Liver (tissue), 9 donors: ENCODE data around the gene SLC8A2. TPM values are rescaled to one million over a fixed set of nuclear protein-coding genes. Genes with fewer than 3 reads are reported as not detected.

Source experiments
- DNase-seq: peaks from one replicate; pipeline ENCODE4 v3.0.0-alpha.2; 2017; ENCODE audit warnings: low spot score
- H3K27ac ChIP-seq, 2 donors: one replicate each; pipeline ENCODE4 v1.7.0; 2013; ENCODE audit warnings: inconsistent platforms in 2 of 2, low read length in 2 of 2, control low read depth in 1 of 2, low read depth in 1 of 2, mild to moderate bottlenecking in 1 of 2
- H3K27me3 ChIP-seq, 4 donors: one replicate each; pipeline versions ENCODE4 v1.6.1 to v1.7.0; 2013; ENCODE audit warnings: low read length in 3 of 4, inconsistent platforms in 1 of 4, mild to moderate bottlenecking in 1 of 4, moderate library complexity in 1 of 4; ENCODE audit not compliant: control insufficient read depth in 4 of 4, insufficient read depth in 4 of 4
- H3K36me3 ChIP-seq, 4 donors: one replicate each; pipeline versions ENCODE4 v1.6.1 to v1.7.0; 2013; ENCODE audit warnings: low read length in 3 of 4, mild to moderate bottlenecking in 3 of 4, low read depth in 1 of 4, moderate library complexity in 1 of 4; ENCODE audit not compliant: control insufficient read depth in 4 of 4, insufficient read depth in 3 of 4
- H3K4me1 ChIP-seq, 4 donors: one replicate each; pipeline versions ENCODE4 v1.6.1 to v1.7.0; 2013; ENCODE audit warnings: low read length in 3 of 4, mild to moderate bottlenecking in 3 of 4, moderate library complexity in 1 of 4; ENCODE audit not compliant: control insufficient read depth in 4 of 4, insufficient read depth in 4 of 4
- H3K4me3 ChIP-seq, 3 donors: one replicate each; pipeline versions ENCODE4 v1.6.1 to v1.7.0; 2013; ENCODE audit warnings: low read length in 3 of 3, control low read depth in 1 of 3, low read depth in 1 of 3, mild to moderate bottlenecking in 1 of 3
- H3K9ac ChIP-seq, 2 donors: one replicate each; pipeline ENCODE4 v1.7.0; 2013; ENCODE audit warnings: low read length in 2 of 2, mild to moderate bottlenecking in 2 of 2, moderate library complexity in 2 of 2, control low read depth in 1 of 2, low read depth in 1 of 2
- H3K9me3 ChIP-seq, 4 donors: one replicate each; pipeline versions ENCODE4 v1.6.1 to v1.7.0; 2013; ENCODE audit warnings: low read length in 3 of 4; ENCODE audit not compliant: control insufficient read depth in 4 of 4
- EGR1 ChIP-seq, 2 donors: IDR thresholded peaks; 2 replicates each; pipeline ENCODE4 v1.6.1; 2016 to 2018; ENCODE audit warnings: antibody characterized with exemption in 2 of 2, low read depth in 2 of 2
- FOXA1 ChIP-seq: IDR thresholded peaks from 2 replicates; pipeline ENCODE4 v1.6.1; 2016; ENCODE audit warnings: antibody characterized with exemption
- FOXA2 ChIP-seq: IDR thresholded peaks from 2 replicates; pipeline ENCODE4 v1.6.1; 2016; ENCODE audit warnings: antibody characterized with exemption
- GABPA ChIP-seq, 2 donors: IDR thresholded peaks in 1 of 2; conservative IDR thresholded peaks in 1 of 2; 2 replicates each; pipeline ENCODE4 v1.6.1; 2016; ENCODE audit warnings: antibody characterized with exemption in 2 of 2, mild to moderate bottlenecking in 1 of 2, moderate library complexity in 1 of 2
- HNF4A ChIP-seq, 2 donors: conservative IDR thresholded peaks; 2 replicates each; pipeline ENCODE4 v1.6.1; 2016; ENCODE audit warnings: antibody characterized with exemption in 2 of 2, mild to moderate bottlenecking in 2 of 2
- HNF4G ChIP-seq: IDR thresholded peaks from 2 replicates; pipeline ENCODE4 v1.6.1; 2016; ENCODE audit warnings: antibody characterized with exemption
- JUND ChIP-seq, 2 donors: IDR thresholded peaks; 2 replicates each; pipeline ENCODE4 v1.6.1; 2016; ENCODE audit warnings: antibody characterized with exemption in 2 of 2
- NR2F2 ChIP-seq: IDR thresholded peaks from 2 replicates; pipeline ENCODE4 v1.6.1; 2016; ENCODE audit warnings: antibody characterized with exemption
- RAD21 ChIP-seq, 2 donors: IDR thresholded peaks; 2 replicates each; pipeline ENCODE4 v1.6.1; 2016; ENCODE audit warnings: antibody characterized with exemption in 2 of 2, mild to moderate bottlenecking in 2 of 2
- REST ChIP-seq: IDR thresholded peaks from 2 replicates; pipeline ENCODE4 v1.6.1; 2016; ENCODE audit warnings: antibody characterized with exemption, mild to moderate bottlenecking
- RXRA ChIP-seq, 2 donors: IDR thresholded peaks; 2 replicates each; pipeline ENCODE4 v1.6.1; 2017 to 2018; ENCODE audit warnings: antibody characterized with exemption in 2 of 2, mild to moderate bottlenecking in 1 of 2
- SP1 ChIP-seq: IDR thresholded peaks from 2 replicates; pipeline ENCODE4 v1.6.1; 2018; ENCODE audit warnings: antibody characterized with exemption, mild to moderate bottlenecking
- TAF1 ChIP-seq: conservative IDR thresholded peaks from 2 replicates; pipeline ENCODE4 v1.6.1; 2016; ENCODE audit warnings: antibody characterized with exemption, mild to moderate bottlenecking
- YY1 ChIP-seq: IDR thresholded peaks from 2 replicates; pipeline ENCODE4 v1.6.1; 2016; ENCODE audit warnings: antibody characterized with exemption, mild to moderate bottlenecking
- ZBTB33 ChIP-seq: IDR thresholded peaks from 2 replicates; pipeline ENCODE4 v1.6.1; 2016; ENCODE audit warnings: antibody characterized with exemption
- WGBS: extraction: QIAGEN DNeasy Blood & Tissue Kit; methylation state at CpG from one replicate; pipeline ENCODE4 v1.1.7; 2013; 5-methylcytosine and 5-hydroxymethylcytosine counted together
- polyA plus RNA-seq, 2 donors: library from polyadenylated mRNA; stranded (reverse) in 1 of 2; unstranded in 1 of 2; fragments of 200-250 nt in 1 of 2; fragments of >200 nt in 1 of 2; fragmentation: Nextera tagmentation in 1 of 2; extraction: Ambion mirVana in 1 of 2; gene quantifications; one replicate each; pipeline versions ENCODE4 v1.2.1 to v1.2.3, GENCODE V29; 2013 to 2015
- total RNA-seq, 2 donors: library from RNA; depleted of rRNA; stranded (reverse); fragments of >200 nt; gene quantifications; one replicate each; pipeline ENCODE4 v1.2.3, GENCODE V29; 2014
- TF ChIP-seq, protein P1 (sequence below): IDR thresholded peaks from 2 replicates; pipeline ENCODE4 v1.6.1; 2016; ENCODE audit warnings: antibody characterized with exemption
- TF ChIP-seq, protein P2 (sequence below): IDR thresholded peaks from 2 replicates; pipeline ENCODE4 v1.6.1; 2016; ENCODE audit warnings: antibody characterized with exemption
- TF ChIP-seq, protein P3 (sequence below): fragments of 150-350 bp; IDR thresholded peaks from 2 replicates; pipeline ENCODE4 v1.5.1; 2017; ENCODE audit warnings: improper control_type of control experiment, low read depth, low read length; ENCODE audit not compliant: missing input control
- donor health status: healthy.
- donor health status: healthy.
- donor health status: healthy.
- donor health status: healthy.
- donor health status: healthy.

The SLC8A2 gene
- total and polyA plus RNA-seq, 4 donors: 0.01 to 0.25 TPM; not detected in 2

DNA sequence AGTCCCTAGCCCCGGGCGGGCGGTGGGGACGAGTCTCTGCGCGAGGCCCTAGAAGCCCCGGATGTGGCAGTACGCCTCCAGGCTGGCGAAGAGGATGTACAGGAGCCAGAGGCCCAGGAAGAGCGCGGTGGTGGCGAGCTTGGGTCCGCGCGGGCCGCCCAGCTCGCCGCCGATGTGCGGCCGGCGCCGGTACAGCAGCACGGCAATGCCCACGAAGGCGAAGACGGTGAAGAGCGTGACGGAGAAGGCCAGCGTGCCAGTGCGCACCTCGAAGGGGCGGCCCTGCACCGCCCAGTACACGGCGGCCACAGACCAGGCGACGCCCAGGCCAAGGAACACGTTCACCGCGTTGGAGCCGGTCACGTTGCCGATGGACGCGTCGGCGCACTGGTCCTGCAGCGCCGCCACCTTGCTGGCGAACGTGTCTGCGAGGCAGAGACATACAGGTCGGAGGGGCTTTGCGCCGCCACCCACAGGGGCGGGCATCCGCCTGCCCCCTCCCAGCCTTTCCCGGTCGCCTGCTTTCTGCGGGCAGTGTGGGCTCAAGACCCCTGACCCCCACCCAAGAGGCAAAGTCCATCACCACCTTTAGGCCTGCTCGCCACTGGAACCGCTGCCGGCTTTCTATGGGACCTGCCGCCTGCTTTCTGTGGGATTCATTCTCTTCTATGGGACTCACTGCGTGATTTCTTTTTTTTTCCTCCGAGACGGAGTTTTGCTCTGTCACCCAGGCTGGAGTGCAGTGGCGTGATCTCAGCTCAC, 41.5 kb downstream of the SLC8A2 start:
- Histone ChIP-seq H3K27ac (no peak overlapping the region), H3K4me3 (no peak overlapping the region)
- TF ChIP-seq NR2F2 (no peak), ZBTB33 (no peak), JUND (IDR thresholded peaks at IDR 0.05) (no peak), HNF4G (no peak), RXRA (IDR thresholded peaks at IDR 0.05) (no peak), TAF1 (no peak), EGR1 (IDR thresholded peaks at IDR 0.05; ENCODE audit: low read depth in 2 of 2) (no peak), YY1 (no peak), GABPA (IDR thresholded peaks at IDR 0.05 in 1 of 2, conservative IDR thresholded peaks at IDR 0.05 in 1 of 2) (no peak), FOXA1 (no peak), SP1 (no peak), RAD21 (IDR thresholded peaks at IDR 0.05) (no peak), HNF4A (conservative IDR thresholded peaks at IDR 0.05) (no peak), REST (no peak), FOXA2 (no peak)
- TF ChIP-seq, protein P1, sequence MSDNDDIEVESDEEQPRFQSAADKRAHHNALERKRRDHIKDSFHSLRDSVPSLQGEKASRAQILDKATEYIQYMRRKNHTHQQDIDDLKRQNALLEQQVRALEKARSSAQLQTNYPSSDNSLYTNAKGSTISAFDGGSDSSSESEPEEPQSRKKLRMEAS: no peak
- TF ChIP-seq, protein P2, sequence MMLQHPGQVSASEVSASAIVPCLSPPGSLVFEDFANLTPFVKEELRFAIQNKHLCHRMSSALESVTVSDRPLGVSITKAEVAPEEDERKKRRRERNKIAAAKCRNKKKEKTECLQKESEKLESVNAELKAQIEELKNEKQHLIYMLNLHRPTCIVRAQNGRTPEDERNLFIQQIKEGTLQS: no peak
- TF ChIP-seq, protein P3, sequence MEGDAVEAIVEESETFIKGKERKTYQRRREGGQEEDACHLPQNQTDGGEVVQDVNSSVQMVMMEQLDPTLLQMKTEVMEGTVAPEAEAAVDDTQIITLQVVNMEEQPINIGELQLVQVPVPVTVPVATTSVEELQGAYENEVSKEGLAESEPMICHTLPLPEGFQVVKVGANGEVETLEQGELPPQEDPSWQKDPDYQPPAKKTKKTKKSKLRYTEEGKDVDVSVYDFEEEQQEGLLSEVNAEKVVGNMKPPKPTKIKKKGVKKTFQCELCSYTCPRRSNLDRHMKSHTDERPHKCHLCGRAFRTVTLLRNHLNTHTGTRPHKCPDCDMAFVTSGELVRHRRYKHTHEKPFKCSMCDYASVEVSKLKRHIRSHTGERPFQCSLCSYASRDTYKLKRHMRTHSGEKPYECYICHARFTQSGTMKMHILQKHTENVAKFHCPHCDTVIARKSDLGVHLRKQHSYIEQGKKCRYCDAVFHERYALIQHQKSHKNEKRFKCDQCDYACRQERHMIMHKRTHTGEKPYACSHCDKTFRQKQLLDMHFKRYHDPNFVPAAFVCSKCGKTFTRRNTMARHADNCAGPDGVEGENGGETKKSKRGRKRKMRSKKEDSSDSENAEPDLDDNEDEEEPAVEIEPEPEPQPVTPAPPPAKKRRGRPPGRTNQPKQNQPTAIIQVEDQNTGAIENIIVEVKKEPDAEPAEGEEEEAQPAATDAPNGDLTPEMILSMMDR: no peak

More for the DNA sequence above, 41.5 kb downstream of the SLC8A2 start:
- Histone ChIP-seq H3K9ac (no peak overlapping the region), H3K9me3 (no peaks in the 10 kb centered on the region), H3K27me3 (peaks cover 0 to 6% (median 3%) of the 10 kb centered on the region in 4 donors), H3K36me3 (no peaks in the 10 kb centered on the region), H3K4me1 (peaks cover 2 to 10% (median 5%) of the 10 kb centered on the region in 4 donors)
- no peak for DNase-seq
- 7% methylated on average over 69 of the region's 69 CpGs for WGBS
